Progenitor cell of endocrine pancreas (in vitro differentiated cells): ENCODE results near the gene GDE1. TPM values are rescaled to one million over a fixed set of nuclear protein-coding genes. Genes with fewer than 3 reads are reported as not detected.
"Not testable (repeated sequence)": the region's sequence is repeated elsewhere in the genome, so short reads cannot be mapped to it uniquely, and the experiment has no call there.

Experiments used
- DNase-seq: peaks from one replicate; pipeline ENCODE4 v3.0.0; 2021; ENCODE audit warnings: low spot score; ENCODE audit not compliant: unreplicated experiment
- H3K27ac Mint-ChIP-seq: 2 replicates; pipeline ENCODE4 v1.8.0; 2021; ENCODE audit warnings: mild to moderate bottlenecking, moderate library complexity, mixed read lengths
- H3K27me3 Mint-ChIP-seq: 2 replicates; pipeline ENCODE4 v1.8.0; 2021; ENCODE audit warnings: mixed read lengths
- H3K36me3 Mint-ChIP-seq: 2 replicates; pipeline ENCODE4 v1.8.0; 2022; ENCODE audit warnings: mixed read lengths; ENCODE audit not compliant: insufficient read depth
- H3K4me1 Mint-ChIP-seq: 2 replicates; pipeline ENCODE4 v1.8.0; 2021; ENCODE audit warnings: low read depth, mixed read lengths
- H3K4me3 Mint-ChIP-seq: 2 replicates; pipeline ENCODE4 v1.8.0; 2021; ENCODE audit warnings: low read depth, mild to moderate bottlenecking, moderate library complexity, mixed read lengths
- H3K9me3 Mint-ChIP-seq: 2 replicates; pipeline ENCODE4 v1.8.0; 2021; ENCODE audit warnings: low read depth, mixed read lengths
- CTCF ChIP-seq: fragments of 200-600 bp; sonication (generic); IDR thresholded peaks from one replicate; pipeline ENCODE4 v1.5.0; 2021; ENCODE audit warnings: antibody characterized with exemption, mild to moderate bottlenecking; ENCODE audit not compliant: unreplicated experiment
- total RNA-seq: library from RNA; stranded (reverse); gene quantifications from 2 replicates; pipeline ENCODE4 v1.2.1, GENCODE V29; 2021

GDE1 gene
- total RNA-seq, 1 donor from 2014 or later: 116 TPM

- Mint-ChIP-seq H3K27me3 (no peaks in the 10 kb centered on the region), H3K36me3 (peaks cover 9% of the 10 kb centered on the region), H3K4me3 (no peak overlapping the region), H3K9me3 (peaks cover 5% of the 10 kb centered on the region), H3K27ac (peak overlapping the region; percentile 45), H3K4me1 (peaks cover 6% of the 10 kb centered on the region)
- no peak for DNase-seq
- peak; percentile 80 for TF ChIP-seq CTCF
Observed at GRCh38 chr16:19559242-19559910, 37.5 kb upstream of the GDE1 start.

GRCh38 chr16:19555938-19556771 is 34.3 kb upstream of the GDE1 start:
- Mint-ChIP-seq H3K4me3 (peak overlapping the region; percentile 87), H3K4me1 (peaks cover 6% of the 10 kb centered on the region), H3K9me3 (no peaks in the 10 kb centered on the region), H3K27ac (peak overlapping the region; percentile 97), H3K36me3 (no peaks in the 10 kb centered on the region), H3K27me3 (no peaks in the 10 kb centered on the region)
- TF ChIP-seq CTCF: peak; percentile 44
- peak; percentile 11 for DNase-seq

GRCh38 chr16:19555186-19555937 is 33.5 kb upstream of the GDE1 start, which contains the start of gene VPS35L:
TSS of gene VPS35L (plus strand) at chr16:19555703. CDS start at chr16:19555730, 27 bp downstream.
- H3K27ac Mint-ChIP-seq: peak within 1 kb of the TSS; percentile 97
- no peaks in the 10 kb centered on the region for H3K27me3 Mint-ChIP-seq
- TF ChIP-seq CTCF: peak; percentile 77
- H3K9me3 Mint-ChIP-seq: no peaks in the 10 kb centered on the region
- no peaks in the 10 kb centered on the region for H3K36me3 Mint-ChIP-seq
- H3K4me3 Mint-ChIP-seq: peak within 1 kb of the TSS; percentile 87
- peaks cover 6% of the 10 kb centered on the region for H3K4me1 Mint-ChIP-seq
- DNase-seq: peak; percentile 98

GRCh38 chr16:19549673-19550072 is 27.8 kb upstream of the GDE1 start:
- Mint-ChIP-seq H3K27me3 (no peaks in the 10 kb centered on the region), H3K36me3 (no peaks in the 10 kb centered on the region), H3K9me3 (no peaks in the 10 kb centered on the region), H3K4me3 (no peak overlapping the region), H3K4me1 (no peaks in the 10 kb centered on the region), H3K27ac (no peak overlapping the region)
- no peak for DNase-seq
- no peak for TF ChIP-seq CTCF

GRCh38 chr16:19548144-19548543 is 26.2 kb upstream of the GDE1 start:
- Mint-ChIP-seq H3K4me3 (no peak overlapping the region), H3K4me1 (no peaks in the 10 kb centered on the region), H3K27me3 (no peaks in the 10 kb centered on the region), H3K9me3 (peaks cover 6% of the 10 kb centered on the region), H3K36me3 (peaks cover 12% of the 10 kb centered on the region), H3K27ac (no peak overlapping the region)
- TF ChIP-seq CTCF: no peak
- no peak for DNase-seq

GRCh38 chr16:19543278-19543996 is 21.5 kb upstream of the GDE1 start:
- Mint-ChIP-seq H3K27ac (peak overlapping the region; percentile 25), H3K36me3 (peaks cover 31% of the 10 kb centered on the region)
- not testable (repeated sequence) for H3K9me3 Mint-ChIP-seq, H3K27me3 Mint-ChIP-seq, DNase-seq, H3K4me3 Mint-ChIP-seq, H3K4me1 Mint-ChIP-seq
